Measurements from ENCODE around the gene CATSPER1.
"Not testable (repeated sequence)": the region's sequence is repeated elsewhere in the genome, so short reads cannot be mapped to it uniquely, and the experiment has no call there.

The CATSPER1 gene

GRCh38 chr11:66016793-66017177 lies 9.5 kb downstream of the CATSPER1 start:
- DNase-seq: no peak

DNA sequence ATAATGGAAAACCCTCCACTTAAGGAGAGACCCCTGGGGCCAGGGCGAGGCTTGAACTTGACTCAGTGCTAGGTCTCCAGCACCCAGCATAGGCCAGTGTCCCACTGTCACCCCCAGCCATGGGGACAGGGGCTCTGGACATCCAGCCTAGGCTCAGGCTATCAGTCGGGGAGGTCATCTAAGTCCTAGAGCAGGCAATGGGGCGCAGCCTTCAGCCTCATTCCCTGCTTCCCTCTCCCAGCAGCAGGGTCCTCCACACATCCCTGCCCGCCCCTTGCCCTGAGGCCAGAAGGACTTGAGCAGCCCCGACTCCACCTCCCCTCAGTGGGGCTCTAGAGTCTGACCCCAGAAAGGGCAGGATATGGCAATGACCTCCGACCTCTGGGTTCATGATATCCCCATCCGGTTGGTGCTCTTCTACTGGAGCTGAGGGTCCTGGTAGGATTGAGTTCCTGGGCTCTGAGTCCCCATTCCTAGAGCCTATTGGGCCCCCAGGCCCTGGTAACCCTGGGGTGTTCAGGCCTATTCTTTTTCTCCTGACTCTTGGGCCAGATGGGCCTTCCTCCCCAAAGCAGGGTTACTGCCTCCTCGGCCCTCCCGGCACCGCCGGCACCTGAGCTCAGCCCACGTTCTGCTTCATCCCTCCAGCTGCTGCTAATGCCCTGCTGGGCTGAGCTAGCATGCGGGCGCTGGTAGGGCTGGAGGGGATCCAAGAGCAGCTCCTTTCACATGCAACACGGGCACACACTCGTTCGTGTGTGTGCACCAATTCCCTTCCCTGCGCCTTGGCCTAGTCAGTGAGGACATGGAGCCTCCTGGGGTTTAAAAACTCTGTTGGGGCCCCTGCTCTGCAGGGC lies 10.1 kb downstream of the CATSPER1 start:
- no peak for DNase-seq

DNA sequence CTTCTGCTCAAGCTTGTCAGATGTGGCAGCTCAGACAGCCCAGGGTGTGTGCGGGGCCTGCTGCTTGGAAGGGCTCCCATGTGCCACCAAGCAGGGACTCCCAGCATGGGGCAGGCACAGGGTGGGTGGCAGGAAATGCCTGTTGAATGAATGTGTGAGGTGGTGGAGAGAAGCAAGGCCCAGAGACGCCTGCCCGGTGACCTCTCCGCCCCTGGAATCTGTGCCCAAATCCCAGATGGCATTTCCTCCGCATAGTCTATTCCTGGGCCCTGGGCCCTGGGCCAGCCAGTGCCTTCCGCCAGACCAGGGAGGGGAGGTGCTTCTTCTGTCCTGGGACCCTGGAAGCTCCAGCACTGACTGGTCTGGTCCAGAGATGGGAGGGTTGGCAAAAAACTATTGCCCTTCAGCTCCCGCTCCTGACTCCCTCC lies 10.8 kb downstream of the CATSPER1 start:
- DNase-seq: no peak

- no peak for DNase-seq
Measured at GRCh38 chr11:66014804-66015453, 11.3 kb downstream of the CATSPER1 start.

DNA sequence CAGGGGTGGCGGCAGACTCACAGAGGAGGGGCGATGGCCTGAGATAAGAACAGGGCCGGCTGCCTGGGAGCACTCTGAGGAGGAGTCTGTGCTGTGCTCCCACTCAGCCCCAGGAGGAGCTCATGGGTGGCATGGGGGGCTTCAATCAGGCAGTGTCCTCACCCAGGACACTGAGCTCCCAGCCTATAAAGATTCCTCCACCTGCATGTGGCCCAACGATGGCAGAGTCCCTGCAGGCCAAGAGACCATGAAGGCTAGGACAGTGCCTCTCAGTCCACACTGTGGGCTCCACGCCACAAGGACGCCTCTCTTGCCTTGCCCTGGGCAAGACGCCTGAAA lies 12.5 kb downstream of the CATSPER1 start:
- DNase-seq: no peak

- no peak for DNase-seq
Measured at GRCh38 chr11:66012946-66013761, 13.1 kb downstream of the CATSPER1 start.

- DNase-seq: no peak
Measured at GRCh38 chr11:66012371-66012945, 13.8 kb downstream of the CATSPER1 start.

GRCh38 chr11:66011785-66012303 lies 14.4 kb downstream of the CATSPER1 start, which contains the start of gene CST6:
CST6 (plus strand) TSS chr11:66012008; CDS start chr11:66012045, 37 bp downstream.
- DNase-seq: no peak

DNA sequence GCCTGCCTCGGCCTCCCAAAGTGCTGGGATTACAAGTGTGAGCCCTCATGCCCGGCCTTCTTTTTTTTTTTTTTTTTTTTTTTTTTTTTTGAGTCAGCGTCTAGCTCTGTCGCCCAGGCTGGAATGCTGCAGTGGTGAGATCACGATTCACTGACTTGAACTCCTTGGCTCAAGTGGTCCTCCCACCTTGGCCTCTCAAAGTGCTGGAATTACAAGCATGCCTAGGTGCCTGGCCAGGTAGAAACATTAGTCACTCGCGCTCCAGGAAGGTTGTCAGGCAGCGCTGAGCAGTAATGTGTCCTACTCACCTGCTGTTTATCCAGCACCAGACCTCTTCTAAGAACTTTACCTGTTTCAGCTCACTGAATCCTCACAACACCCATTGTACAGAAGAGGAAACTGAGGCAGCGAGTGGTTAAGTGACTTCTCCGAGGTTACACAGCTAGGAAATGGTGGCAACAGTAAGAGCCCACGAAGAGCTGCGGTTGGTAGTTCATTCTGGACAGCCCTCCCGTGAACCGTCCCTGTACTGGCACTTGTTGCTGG lies 15.0 kb downstream of the CATSPER1 start:
- no peak for DNase-seq

- DNase-seq: not testable (repeated sequence)
Measured at GRCh38 chr11:66010036-66010435, 16.2 kb downstream of the CATSPER1 start.

DNA sequence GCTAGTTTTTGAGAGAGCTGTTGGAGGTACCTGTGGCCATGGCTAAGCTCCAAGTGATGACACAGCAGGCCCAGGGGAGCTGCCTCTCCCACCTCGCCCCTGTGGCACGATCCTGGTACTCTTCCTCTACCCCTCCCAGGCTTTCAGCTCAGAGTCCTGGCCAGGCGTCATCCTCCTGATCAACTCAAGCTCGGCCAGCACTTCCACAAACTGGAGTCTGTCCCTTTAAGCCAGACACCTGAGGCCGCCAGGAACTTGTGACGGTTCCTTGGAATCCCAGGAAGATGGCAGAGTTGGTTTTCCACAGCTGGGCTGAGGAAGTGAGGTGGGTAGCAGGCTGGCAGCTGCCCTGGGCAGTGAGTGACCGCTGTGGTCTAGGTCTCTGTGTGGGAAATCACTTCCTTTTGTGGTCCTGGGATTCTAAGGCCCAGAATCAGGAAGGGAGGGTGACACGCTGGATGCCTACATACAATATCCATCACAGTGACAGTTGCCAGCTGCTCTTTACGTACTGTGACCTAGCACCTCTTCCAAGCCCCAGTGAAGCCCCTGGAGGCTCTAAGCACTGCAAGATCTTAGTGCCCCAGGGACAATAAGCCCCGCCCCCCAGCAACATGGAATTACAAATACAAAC lies 17.7 kb downstream of the CATSPER1 start:
- DNase-seq: no peak

GRCh38 chr11:66008095-66008467 lies 18.2 kb downstream of the CATSPER1 start:
- no peak for DNase-seq

GRCh38 chr11:66007201-66007634 lies 19.1 kb downstream of the CATSPER1 start:
- no peak for DNase-seq

- no peak for DNase-seq
Measured at GRCh38 chr11:66006891-66007176, 19.4 kb downstream of the CATSPER1 start.

GRCh38 chr11:66006134-66006890 lies 20.0 kb downstream of the CATSPER1 start:
- no peak for DNase-seq

GRCh38 chr11:66004186-66004585 lies 22.1 kb downstream of the CATSPER1 start:
- DNase-seq: no peak

GRCh38 chr11:66003291-66003690 lies 23.0 kb downstream of the CATSPER1 start:
- DNase-seq: no peak

DNA sequence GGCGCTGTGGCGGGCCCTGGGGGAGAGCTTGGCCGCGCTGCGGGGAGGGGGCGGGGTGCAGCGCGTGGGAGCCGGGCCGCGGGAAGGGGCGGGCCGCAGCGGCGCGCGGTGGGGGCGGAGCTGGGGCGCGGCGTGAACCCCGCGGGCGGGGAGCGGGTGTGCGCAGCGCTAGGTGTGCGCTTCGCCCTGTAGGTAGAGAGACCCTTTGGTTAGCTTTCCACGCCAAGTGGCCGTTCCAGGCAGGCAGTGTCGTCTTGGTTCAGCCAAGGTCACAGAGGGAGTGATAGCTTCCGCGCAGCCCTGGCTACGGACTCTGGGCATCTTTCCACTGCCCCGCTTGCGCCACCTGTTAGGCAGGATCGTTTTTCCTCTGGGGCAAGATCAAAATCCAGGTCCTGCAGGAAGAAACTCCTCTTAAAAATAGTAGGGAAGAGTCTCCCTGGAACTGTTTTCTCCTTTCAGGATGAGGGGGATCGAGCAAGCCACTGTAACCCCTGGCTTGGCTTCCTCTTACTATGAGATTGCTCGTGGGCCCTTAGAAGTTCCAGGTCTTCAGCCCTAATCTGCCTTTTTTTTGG lies 23.5 kb downstream of the CATSPER1 start:
- DNase-seq: no peak

GRCh38 chr11:66001942-66002647 lies 24.2 kb downstream of the CATSPER1 start, which contains the start of the genes BANF1 and EIF1AD:
BANF1 (plus strand) TSS chr11:66002503; CDS start chr11:66003251, 748 bp downstream.
EIF1AD (minus strand) TSS chr11:66002157; CDS start chr11:66000389, 1,768 bp downstream.
- DNase-seq: peak; percentile 97

GRCh38 chr11:65997286-65997685 lies 29.0 kb downstream of the CATSPER1 start:
- no peak for DNase-seq

Measured in CD4-positive, alpha-beta T cell treated with Interleukin-21 for 1 hour (primary cell).